ENCODE measurements around the gene COL6A1.

COL6A1 gene

DNA sequence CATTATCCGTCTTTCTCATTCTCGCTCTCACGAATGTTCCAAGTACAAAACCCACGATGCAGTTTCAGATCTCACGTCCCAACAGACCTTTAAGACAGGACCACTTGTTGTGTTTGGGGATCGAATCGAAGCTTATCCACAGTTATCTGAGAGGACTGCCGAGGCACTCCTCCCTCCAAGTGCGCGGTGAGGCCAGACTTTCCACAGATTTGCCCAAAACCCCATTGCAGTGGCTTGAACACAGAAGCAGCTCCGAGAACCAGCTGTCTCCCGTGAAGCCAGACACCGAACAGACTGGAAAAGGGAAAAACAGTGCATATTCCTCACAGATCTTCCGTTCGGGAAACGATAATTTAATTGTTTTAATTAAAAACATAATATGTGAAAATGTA is 69.8 kb downstream of the COL6A1 start:
- no peak overlapping the region for H3K4me3 ChIP-seq (replicated peaks; ENCODE audit: low read depth, low read length)
- TF ChIP-seq, protein P1, sequence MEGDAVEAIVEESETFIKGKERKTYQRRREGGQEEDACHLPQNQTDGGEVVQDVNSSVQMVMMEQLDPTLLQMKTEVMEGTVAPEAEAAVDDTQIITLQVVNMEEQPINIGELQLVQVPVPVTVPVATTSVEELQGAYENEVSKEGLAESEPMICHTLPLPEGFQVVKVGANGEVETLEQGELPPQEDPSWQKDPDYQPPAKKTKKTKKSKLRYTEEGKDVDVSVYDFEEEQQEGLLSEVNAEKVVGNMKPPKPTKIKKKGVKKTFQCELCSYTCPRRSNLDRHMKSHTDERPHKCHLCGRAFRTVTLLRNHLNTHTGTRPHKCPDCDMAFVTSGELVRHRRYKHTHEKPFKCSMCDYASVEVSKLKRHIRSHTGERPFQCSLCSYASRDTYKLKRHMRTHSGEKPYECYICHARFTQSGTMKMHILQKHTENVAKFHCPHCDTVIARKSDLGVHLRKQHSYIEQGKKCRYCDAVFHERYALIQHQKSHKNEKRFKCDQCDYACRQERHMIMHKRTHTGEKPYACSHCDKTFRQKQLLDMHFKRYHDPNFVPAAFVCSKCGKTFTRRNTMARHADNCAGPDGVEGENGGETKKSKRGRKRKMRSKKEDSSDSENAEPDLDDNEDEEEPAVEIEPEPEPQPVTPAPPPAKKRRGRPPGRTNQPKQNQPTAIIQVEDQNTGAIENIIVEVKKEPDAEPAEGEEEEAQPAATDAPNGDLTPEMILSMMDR (IDR thresholded peaks at IDR 0.05; ENCODE audit: low read depth, low read length, missing control alignments): no peak
- no peak for DNase-seq (ENCODE audit: extremely low read depth, low read depth)

DNA sequence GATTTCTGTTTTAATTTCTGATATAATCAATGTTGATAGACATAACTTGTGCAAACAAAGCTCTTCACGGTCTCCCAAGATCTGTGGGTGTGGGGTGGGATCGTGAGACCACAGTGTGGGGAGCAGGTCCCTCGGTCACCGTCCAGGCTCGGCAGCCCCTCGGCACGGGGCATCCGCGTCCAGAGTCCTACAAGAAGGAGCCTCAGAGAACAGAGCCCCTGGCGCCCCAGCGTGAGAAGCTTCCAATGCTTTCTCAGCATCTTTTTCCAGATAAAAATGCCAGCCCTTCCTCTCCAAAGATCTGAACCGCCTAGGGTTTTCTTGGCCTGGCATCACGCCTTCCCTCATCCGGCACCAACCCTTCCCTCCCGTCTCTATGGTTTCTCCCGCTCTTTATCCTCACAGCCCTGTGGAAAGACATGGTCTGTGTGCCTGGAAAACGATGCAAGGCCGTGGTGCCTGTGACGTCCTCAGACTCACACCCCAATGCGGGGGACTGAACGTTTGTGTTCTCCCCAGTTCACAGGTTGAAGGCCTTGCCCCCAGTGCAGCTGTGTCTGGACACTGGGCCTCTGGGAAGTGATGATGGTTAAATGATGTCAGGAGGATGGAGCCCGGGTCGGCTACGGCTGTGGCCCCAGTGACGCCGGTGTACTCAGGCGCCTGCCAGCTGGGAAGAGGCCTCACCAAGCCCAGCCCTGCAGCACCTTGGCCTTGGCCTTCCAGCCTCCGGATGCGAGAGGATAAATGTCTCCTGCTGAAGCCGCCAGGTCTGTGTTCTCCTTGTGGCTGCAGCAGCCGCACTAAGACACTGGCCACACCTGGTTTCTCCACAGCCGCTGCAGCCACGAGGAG is 70.5 kb downstream of the COL6A1 start:
- no peak for DNase-seq (ENCODE audit: extremely low read depth, low read depth)
- TF ChIP-seq, protein P1 (IDR thresholded peaks at IDR 0.05; ENCODE audit: low read depth, low read length, missing control alignments): no peak
- no peak overlapping the region for H3K4me3 ChIP-seq (replicated peaks; ENCODE audit: low read depth, low read length)

- TF ChIP-seq, protein P1 (IDR thresholded peaks at IDR 0.05; ENCODE audit: low read depth, low read length, missing control alignments): no peak
- DNase-seq (ENCODE audit: extremely low read depth, low read depth): no peak
- no peak overlapping the region for H3K4me3 ChIP-seq (replicated peaks; ENCODE audit: low read depth, low read length)
These were observed 71.4 kb downstream of the COL6A1 start for GRCh38 chr21:46052703-46053651.

- TF ChIP-seq, protein P1 (IDR thresholded peaks at IDR 0.05; ENCODE audit: low read depth, low read length, missing control alignments): no peak
- no peak overlapping the region for H3K4me3 ChIP-seq (replicated peaks; ENCODE audit: low read depth, low read length)
- DNase-seq (ENCODE audit: extremely low read depth, low read depth): no peak
These were observed 72.5 kb downstream of the COL6A1 start for GRCh38 chr21:46054031-46054430.

GRCh38 chr21:46054451-46054881 is 72.9 kb downstream of the COL6A1 start:
- no peak overlapping the region for H3K4me3 ChIP-seq (replicated peaks; ENCODE audit: low read depth, low read length)
- TF ChIP-seq, protein P1 (IDR thresholded peaks at IDR 0.05; ENCODE audit: low read depth, low read length, missing control alignments): no peak
- DNase-seq (ENCODE audit: extremely low read depth, low read depth): no peak

All from HFF-Myc (cell line).